Caco-2 (cell line): ENCODE results near the gene TCERG1. TPM values are rescaled to one million over a fixed set of nuclear protein-coding genes. Genes with fewer than 3 reads are reported as not detected.

Experiments
- BruUV-seq: library from RNA; stranded (reverse); fragments of 400-500 nt; replicated peaks from 2 replicates; lab custom pipeline; 2021; lab: Mats Ljungman, UMichigan
- CTCF ChIA-PET: fragments of 300-600 bp; sonication (Branson Sonifier 250); formaldehyde crosslinking; loops from one replicate; lab custom pipeline; 2022; ENCODE audit warnings: antibody characterized with exemption; lab: Charles Lee
- POLR2A ChIA-PET: fragments of 300-600 bp; sonication (Branson Sonifier 250); formaldehyde crosslinking; loops from one replicate; lab custom pipeline; 2022; ENCODE audit warnings: antibody characterized with exemption; lab: Charles Lee
- DNase-seq, 2 experiments: peaks; one replicate each; pipeline versions ENCODE4 v3.0.0 to v3.0.0-alpha.2; 2020 to 2022
- H3K27me3 ChIP-seq: replicated peaks from 2 replicates; pipeline ENCODE4 v1.6.0; 2011; ENCODE audit warnings: low read length; ENCODE audit not compliant: control insufficient read depth, insufficient read depth
- H3K36me3 ChIP-seq: 2 replicates; pipeline ENCODE4 v1.5.1; 2011; ENCODE audit warnings: low read length; ENCODE audit not compliant: control insufficient read depth, insufficient read depth
- H3K4me1 ChIP-seq: fragments of 250-450 bp; sonication (Bioruptor Pico); 2 replicates; pipeline ENCODE4 v1.5.1; 2020; ENCODE audit warnings: mild to moderate bottlenecking
- H3K4me3 ChIP-seq: 2 replicates; pipeline ENCODE4 v1.5.1; 2011; ENCODE audit warnings: low read depth, mild to moderate bottlenecking, control low read depth, low read length
- H3K9me3 ChIP-seq: fragments of 250-450 bp; sonication (Bioruptor Pico); 2 replicates; pipeline ENCODE4 v1.5.1; 2020; ENCODE audit warnings: mild to moderate bottlenecking, moderate library complexity
- H3K27ac Mint-ChIP-seq: one replicate; pipeline ENCODE4 v1.8.0; 2022; ENCODE audit warnings: mixed read lengths; ENCODE audit not compliant: unreplicated experiment
- H3K27me3 Mint-ChIP-seq: one replicate; pipeline ENCODE4 v1.8.0; 2022; ENCODE audit warnings: mixed read lengths; ENCODE audit not compliant: insufficient read depth, unreplicated experiment
- H3K36me3 Mint-ChIP-seq: one replicate; pipeline ENCODE4 v1.8.0; 2022; ENCODE audit warnings: mild to moderate bottlenecking, mixed read lengths; ENCODE audit not compliant: insufficient read depth, unreplicated experiment
- H3K4me1 Mint-ChIP-seq: one replicate; pipeline ENCODE4 v1.8.0; 2022; ENCODE audit warnings: low read depth, mixed read lengths; ENCODE audit not compliant: unreplicated experiment
- H3K4me3 Mint-ChIP-seq: one replicate; pipeline ENCODE4 v1.8.0; 2022; ENCODE audit warnings: mild to moderate bottlenecking, moderate library complexity, mixed read lengths; ENCODE audit not compliant: unreplicated experiment
- H3K9me3 Mint-ChIP-seq: one replicate; pipeline ENCODE4 v1.8.0; 2022; ENCODE audit warnings: mixed read lengths; ENCODE audit not compliant: unreplicated experiment
- CTCF ChIP-seq, 2 experiments: fragments of 200-600 bp in 1 of 2; IDR thresholded peaks; 1 replicate in 1 of 2; 2 replicates in 1 of 2; pipeline versions ENCODE4 v1.5.1 to v1.8.0; 2011 to 2022; ENCODE audit warnings: antibody characterized with exemption in 1 of 2, control low read depth in 1 of 2, inconsistent platforms in 1 of 2, low read depth in 1 of 2, low read length in 1 of 2, mild to moderate bottlenecking in 1 of 2, moderate library complexity in 1 of 2; ENCODE audit not compliant: insufficient read depth in 1 of 2, severe bottlenecking in 1 of 2, unreplicated experiment in 1 of 2
- intact Hi-C: fragments of 100-400 bp; cut with micrococcal nuclease; formaldehyde crosslinking; loops from one replicate; pipeline ENCODE4 v1.10.0; 2022; ENCODE audit not compliant: unreplicated experiment
- total RNA-seq: library from RNA; stranded (reverse); gene quantifications from 2 replicates; pipeline ENCODE4 v1.2.3, GENCODE V29; 2022

The TCERG1 gene
- total RNA-seq, 1 experiment from 2014 or later, result 97.1 TPM

GRCh38 chr5:146520731-146521130 is 73.6 kb downstream of the TCERG1 start:
- intact Hi-C loops, result no loop called here
- H3K27ac Mint-ChIP-seq, result no peak overlapping the region
- BruUV-seq, result no TSS peak
- no peak overlapping the region for H3K4me3 Mint-ChIP-seq
- POLR2A ChIA-PET, result no interaction called here
- H3K9me3 ChIP-seq, result no peaks in the 10 kb centered on the region
- H3K4me1 ChIP-seq, result peaks cover 11% of the 10 kb centered on the region
- no peak overlapping the region for H3K4me3 ChIP-seq
- H3K36me3 Mint-ChIP-seq, result peaks cover 17% of the 10 kb centered on the region
- CTCF ChIA-PET, result interaction anchor here (0.9 to 1.2 kb wide), 2 partner anchors 13 to 74 kb away, joined by 3 read pairs; no protein-coding TSS in a partner anchor
- no peaks in the 10 kb centered on the region for H3K36me3 ChIP-seq
- H3K4me1 Mint-ChIP-seq, result peaks cover 16% of the 10 kb centered on the region
- no peaks in the 10 kb centered on the region for H3K27me3 Mint-ChIP-seq
- H3K27me3 ChIP-seq, result no peaks in the 10 kb centered on the region
- no peaks in the 10 kb centered on the region for H3K9me3 Mint-ChIP-seq
- no peak for DNase-seq
- TF ChIP-seq CTCF (IDR thresholded peaks at IDR 0.05; ENCODE audit: insufficient read depth in 1 of 2, low read depth in 1 of 2, low read length in 1 of 2, severe bottlenecking in 1 of 2, unreplicated experiment in 1 of 2), result no peak

GRCh38 chr5:146521403-146522106 is 74.4 kb downstream of the TCERG1 start:
- Mint-ChIP-seq H3K27ac (no peak overlapping the region), H3K4me1 (peaks cover 16% of the 10 kb centered on the region), H3K9me3 (no peaks in the 10 kb centered on the region), H3K27me3 (no peaks in the 10 kb centered on the region), H3K36me3 (peaks cover 10% of the 10 kb centered on the region), H3K4me3 (no peak overlapping the region)
- Histone ChIP-seq H3K4me3 (no peak overlapping the region), H3K9me3 (no peaks in the 10 kb centered on the region), H3K27me3 (no peaks in the 10 kb centered on the region), H3K36me3 (no peaks in the 10 kb centered on the region), H3K4me1 (peaks cover 11% of the 10 kb centered on the region)
- ChIA-PET CTCF (interaction anchor here (1.2 kb wide), 1 partner anchor 12 kb away, joined by 3 read pairs; no protein-coding TSS in a partner anchor), POLR2A (no interaction called here)
- intact Hi-C loops, result no loop called here
- DNase-seq, result no peak
- no TSS peak for BruUV-seq
- TF ChIP-seq CTCF (IDR thresholded peaks at IDR 0.05; ENCODE audit: insufficient read depth in 1 of 2, low read depth in 1 of 2, low read length in 1 of 2, severe bottlenecking in 1 of 2, unreplicated experiment in 1 of 2), result no peak

- no peak overlapping the region for H3K4me3 Mint-ChIP-seq
- Histone ChIP-seq H3K4me3 (no peak overlapping the region), H3K9me3 (no peaks in the 10 kb centered on the region), H3K27me3 (no peaks in the 10 kb centered on the region), H3K4me1 (peaks cover 11% of the 10 kb centered on the region), H3K36me3 (no peaks in the 10 kb centered on the region)
- POLR2A ChIA-PET, result no interaction called here
- CTCF ChIA-PET, result no interaction called here
- H3K4me1 Mint-ChIP-seq, result peaks cover 16% of the 10 kb centered on the region
- no peak for TF ChIP-seq CTCF (IDR thresholded peaks at IDR 0.05; ENCODE audit: insufficient read depth in 1 of 2, low read depth in 1 of 2, low read length in 1 of 2, severe bottlenecking in 1 of 2, unreplicated experiment in 1 of 2)
- no TSS peak for BruUV-seq
- intact Hi-C loops, result no loop called here
- H3K27me3 Mint-ChIP-seq, result no peaks in the 10 kb centered on the region
- no peak for DNase-seq
- H3K36me3 Mint-ChIP-seq, result no peaks in the 10 kb centered on the region
- no peaks in the 10 kb centered on the region for H3K9me3 Mint-ChIP-seq
- H3K27ac Mint-ChIP-seq, result no peak overlapping the region
Measured at GRCh38 chr5:146523698-146524097, 76.6 kb downstream of the TCERG1 start.
